GM10248 (cell line): ENCODE measurements around the gene CARD11.

Experiments used
- CTCF ChIA-PET: fragments of 300-600 bp; sonication (Branson Sonifier 250); formaldehyde crosslinking; extraction: SDS; loops from one replicate; lab custom pipeline; 2021; ENCODE audit warnings: antibody characterized with exemption; lab: Yijun Ruan, JAX
- POLR2A ChIA-PET: fragments of 350-650 bp; sonication (Branson Sonifier 250); formaldehyde crosslinking; extraction: SDS; loops from one replicate; lab custom pipeline; 2020; ENCODE audit warnings: antibody characterized with exemption; lab: Yijun Ruan, JAX
- DNase-seq: peaks from one replicate; pipeline ENCODE4 v3.0.0; 2012; ENCODE audit errors: extremely low spot score
- CTCF ChIP-seq: IDR thresholded peaks from 2 replicates; pipeline ENCODE4 v1.5.1; 2012; ENCODE audit warnings: mild to moderate bottlenecking, low read depth; ENCODE audit errors: extremely low read depth, missing control alignments, control extremely low read depth

CARD11 gene

GRCh38 chr7:2913760-2914387 is 129.8 kb downstream of the CARD11 start:
- DNase-seq: no peak
- TF ChIP-seq CTCF: no peak
- POLR2A ChIA-PET: no interaction called here
- CTCF ChIA-PET: no interaction called here

GRCh38 chr7:2912684-2913439 is 130.8 kb downstream of the CARD11 start:
- ChIA-PET POLR2A (no interaction called here), CTCF (no interaction called here)
- no peak for TF ChIP-seq CTCF
- DNase-seq: no peak

GRCh38 chr7:2911466-2911865 is 132.2 kb downstream of the CARD11 start:
- POLR2A ChIA-PET: interaction anchor here (0.6 to 1.1 kb wide), 3 partner anchors 15 to 64 kb away, joined by 3 to 10 read pairs (median 3); no protein-coding TSS in a partner anchor
- CTCF ChIA-PET: interaction anchor here (0.9 to 1.5 kb wide), 5 partner anchors 10 to 153 kb away, joined by 3 to 8 read pairs (median 3); no protein-coding TSS in a partner anchor
- TF ChIP-seq CTCF: no peak
- no peak for DNase-seq

- no peak for DNase-seq
- ChIA-PET POLR2A (no interaction called here), CTCF (no interaction called here)
- no peak for TF ChIP-seq CTCF
These were observed 134.1 kb downstream of the CARD11 start for GRCh38 chr7:2909471-2910039.

- CTCF ChIA-PET: no interaction called here
- DNase-seq: no peak
- TF ChIP-seq CTCF: no peak
- POLR2A ChIA-PET: no interaction called here
These were observed 134.6 kb downstream of the CARD11 start for GRCh38 chr7:2909043-2909442.

- CTCF ChIA-PET: no interaction called here
- no peak for TF ChIP-seq CTCF
- POLR2A ChIA-PET: no interaction called here
These were observed 135.5 kb downstream of the CARD11 start for GRCh38 chr7:2908103-2908683.

More at GRCh38 chr7:2908103-2908683, 135.5 kb downstream of the CARD11 start:
- no peak for DNase-seq
